NCI-H2029 (cell line): ENCODE results near the gene COX15.
"Not testable (repeated sequence)": the region's sequence is repeated elsewhere in the genome, so short reads cannot be mapped to it uniquely, and the experiment has no call there.

Experiments
- DNase-seq: peaks from one replicate; lab custom pipeline; 2025; lab: John Stamatoyannopoulos, UW

The COX15 gene

DNA sequence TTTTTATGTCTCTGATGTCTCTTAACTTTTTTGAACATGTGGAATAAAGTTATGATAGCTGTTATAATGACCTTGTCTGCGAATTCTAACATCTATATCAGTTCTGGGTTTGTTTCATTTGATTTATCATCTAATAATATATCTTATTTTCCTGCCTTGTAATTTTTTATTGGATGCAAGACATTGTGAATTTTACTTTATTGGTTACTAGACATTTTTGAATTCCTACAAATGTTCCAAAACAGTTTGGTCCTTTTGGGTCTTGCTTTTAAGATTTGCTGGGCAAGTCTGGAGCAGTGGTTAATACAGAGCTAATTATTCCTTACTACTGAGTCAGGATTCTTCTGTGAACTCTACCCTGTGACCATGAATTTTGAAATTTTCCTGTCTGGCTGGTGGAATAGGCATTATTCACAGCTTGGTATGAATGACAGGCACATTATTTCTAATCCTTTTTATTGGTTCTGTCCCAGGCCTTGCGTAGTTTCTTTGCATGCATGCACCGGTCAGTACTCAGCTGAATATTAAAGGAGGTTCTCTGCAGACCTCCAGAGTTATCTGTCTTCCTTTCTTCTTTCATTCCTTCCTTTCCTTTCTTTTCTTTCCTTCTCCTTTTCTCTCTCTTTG, 9.1 kb upstream of the COX15 start:
- DNase-seq = no peak

DNA sequence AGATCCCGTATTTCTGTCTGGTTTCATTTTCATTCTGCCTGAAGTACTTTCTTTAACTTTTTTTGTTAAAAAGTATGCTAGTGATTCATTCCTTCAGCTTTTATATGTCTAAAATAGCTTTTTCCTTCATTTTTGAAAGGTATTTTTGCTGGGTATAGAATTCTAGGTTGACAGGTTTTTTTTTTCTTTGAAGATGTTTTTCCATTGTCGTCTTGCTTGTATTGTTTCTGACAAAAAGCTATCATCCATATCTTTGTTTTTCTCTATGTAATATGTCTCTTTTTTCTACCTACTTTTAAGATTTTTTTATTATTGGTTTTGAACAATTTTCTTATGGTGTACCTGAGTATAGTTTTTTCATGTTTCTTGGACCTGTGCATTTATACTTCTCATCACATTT, 8.3 kb upstream of the COX15 start:
- no peak for DNase-seq

DNA sequence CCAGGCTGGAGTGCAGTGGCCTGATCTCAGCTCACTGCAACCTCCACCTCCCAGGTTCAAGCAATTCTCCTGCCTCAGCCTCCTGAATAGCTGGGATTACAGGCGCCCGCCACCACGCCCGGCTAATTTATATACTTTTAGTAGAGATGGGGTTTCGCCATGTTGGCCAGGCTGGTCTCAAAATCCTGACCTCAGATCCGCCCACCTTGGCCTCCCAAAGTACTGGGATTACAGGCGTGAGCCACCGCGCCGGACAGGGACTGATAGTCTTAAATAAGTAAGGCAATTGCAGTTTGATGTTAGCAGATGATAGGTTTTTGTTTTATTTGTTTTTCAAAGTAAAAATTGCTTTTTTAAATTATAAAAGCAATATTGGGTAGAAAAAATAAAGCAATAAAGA, 2.2 kb upstream of the COX15 start:
- DNase-seq = not testable (repeated sequence)

DNA sequence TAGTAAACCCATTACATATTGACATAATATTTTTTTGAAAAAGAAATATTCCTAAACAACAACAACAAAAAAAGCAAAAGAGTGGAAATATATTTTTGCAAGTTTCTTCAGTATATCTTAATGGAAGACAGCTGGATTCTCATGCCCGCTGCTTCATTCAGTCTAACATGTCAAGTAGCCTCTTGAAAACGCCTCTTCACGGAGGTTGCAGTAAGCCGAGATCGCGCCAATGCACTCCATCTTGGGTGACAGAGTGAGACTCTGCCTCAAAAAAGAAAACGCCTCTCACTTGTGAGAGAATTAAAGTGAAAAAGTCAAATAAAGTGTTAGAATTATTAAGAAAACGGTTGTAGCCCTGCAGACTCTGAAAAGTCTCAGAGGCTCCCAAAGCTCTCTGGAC, 1.4 kb upstream of the COX15 start:
- peak; percentile 40 for DNase-seq

DNA sequence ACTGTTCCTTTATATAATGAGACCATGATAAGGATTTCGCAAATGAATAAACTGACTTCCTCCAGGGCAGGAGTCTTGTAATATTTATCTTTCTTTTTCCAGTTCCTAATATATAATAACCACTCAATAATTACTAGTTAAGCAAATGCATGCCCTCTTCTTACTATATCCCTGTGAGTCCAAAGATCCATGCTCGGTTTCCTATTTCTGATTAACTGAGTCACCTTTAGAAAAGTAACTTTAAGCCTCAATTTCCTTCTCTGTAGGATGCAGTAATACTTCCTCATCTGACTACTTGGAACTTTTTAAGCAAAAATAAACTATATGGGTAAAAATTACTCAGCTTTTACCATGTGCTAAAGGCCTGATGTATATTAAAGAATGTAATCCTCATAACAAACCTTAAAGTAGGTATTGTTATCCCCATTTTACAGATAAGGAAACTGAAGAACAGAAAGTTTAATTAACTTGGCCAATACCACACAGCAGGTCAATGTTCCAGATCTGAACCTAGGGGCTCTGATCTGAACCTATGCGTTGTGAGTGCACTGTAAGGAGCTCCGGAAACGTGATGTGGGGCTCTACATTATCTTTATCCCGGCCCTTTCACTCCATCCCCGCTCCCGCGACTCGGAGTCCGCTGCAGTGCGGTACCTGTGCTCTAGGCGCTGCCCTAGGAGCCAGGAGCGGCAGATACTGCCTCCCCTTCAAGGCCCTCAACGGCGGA, 458 bp downstream of the COX15 start:
- no peak for DNase-seq

DNA sequence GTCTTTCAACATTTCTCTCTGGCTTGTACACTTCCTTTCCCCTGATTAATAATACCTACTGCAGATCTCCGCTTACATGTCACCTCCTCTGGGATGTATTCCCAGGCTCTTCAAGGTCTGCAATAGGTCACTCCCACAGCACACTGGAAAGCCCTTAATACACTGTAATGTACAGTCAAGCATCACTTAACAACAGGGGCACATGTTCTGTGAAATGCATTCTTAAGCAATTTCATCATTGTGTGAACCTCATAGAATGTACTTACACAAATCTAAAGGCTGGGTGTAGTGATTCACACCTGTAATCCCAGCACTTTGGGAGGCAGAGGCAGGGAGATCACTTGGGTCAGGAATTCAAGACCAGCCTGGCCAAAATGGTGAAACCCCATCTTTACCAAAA, 1.9 kb downstream of the COX15 start:
- DNase-seq = no peak

DNA sequence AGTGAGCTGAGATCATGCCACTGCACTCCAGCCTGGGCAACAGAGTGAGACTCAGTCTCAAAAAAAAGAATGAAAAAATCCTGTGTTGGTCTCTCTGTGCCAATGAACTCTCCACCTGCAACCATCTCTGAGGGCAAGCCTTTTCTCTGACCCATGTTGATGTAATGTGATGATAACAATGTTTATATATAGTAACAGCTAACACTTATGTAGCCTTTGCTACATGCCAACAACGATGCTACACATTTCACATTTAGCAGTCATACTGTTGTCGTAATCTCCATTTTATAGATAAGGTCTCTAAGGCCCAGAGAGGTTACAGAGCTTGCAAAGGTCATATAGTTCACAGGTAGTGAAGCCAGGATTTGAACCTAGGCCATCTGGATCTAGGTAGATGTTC, 11.5 kb downstream of the COX15 start:
- no peak for DNase-seq

DNA sequence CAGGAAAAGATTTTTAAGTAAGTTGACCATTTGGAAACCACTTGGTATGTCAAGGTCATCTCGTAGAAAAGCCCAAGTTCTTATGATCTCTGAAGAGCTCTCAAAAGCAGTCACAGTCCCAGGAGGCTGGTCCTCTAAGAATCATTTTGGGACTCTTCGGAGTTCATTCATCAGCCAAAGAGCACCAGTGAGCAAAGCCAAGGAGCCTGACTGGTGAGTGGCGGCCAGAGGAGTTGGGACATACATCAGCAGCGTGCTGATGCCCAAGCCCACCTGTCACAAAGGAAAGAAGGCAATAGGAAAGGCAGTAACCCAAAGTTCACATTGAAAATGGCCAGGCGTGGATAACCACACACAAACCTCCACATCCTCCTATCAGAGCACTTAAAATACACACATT, 17.5 kb downstream of the COX15 start:
- DNase-seq = no peak

DNA sequence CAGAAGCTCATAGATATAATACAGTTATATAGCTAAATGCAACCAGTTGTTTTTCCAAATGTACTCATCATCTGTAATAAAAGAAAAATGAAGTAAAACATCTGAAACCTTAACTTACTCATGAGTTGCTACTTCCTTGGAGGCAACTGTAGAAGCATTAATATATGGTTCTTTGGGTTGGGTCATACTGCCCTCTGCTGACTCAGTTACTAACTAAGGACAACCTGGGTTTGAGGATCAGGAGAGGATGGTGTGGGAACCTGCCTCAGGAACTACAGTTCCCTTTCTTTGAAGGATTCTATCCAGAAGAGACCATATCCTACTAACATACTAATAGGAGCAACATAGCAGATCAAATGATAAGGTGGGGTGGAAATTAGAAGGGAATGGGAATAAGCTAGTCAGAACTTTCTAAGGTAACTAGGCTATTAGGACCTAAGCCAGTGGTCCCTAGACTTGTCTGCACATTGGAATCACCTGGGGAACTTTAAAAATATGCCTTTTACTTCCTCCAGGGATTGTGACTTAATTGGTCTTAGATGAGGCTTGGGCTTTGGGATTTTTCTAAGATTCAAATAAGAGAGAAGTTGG, 20.7 kb downstream of the COX15 start:
- DNase-seq = no peak

DNA sequence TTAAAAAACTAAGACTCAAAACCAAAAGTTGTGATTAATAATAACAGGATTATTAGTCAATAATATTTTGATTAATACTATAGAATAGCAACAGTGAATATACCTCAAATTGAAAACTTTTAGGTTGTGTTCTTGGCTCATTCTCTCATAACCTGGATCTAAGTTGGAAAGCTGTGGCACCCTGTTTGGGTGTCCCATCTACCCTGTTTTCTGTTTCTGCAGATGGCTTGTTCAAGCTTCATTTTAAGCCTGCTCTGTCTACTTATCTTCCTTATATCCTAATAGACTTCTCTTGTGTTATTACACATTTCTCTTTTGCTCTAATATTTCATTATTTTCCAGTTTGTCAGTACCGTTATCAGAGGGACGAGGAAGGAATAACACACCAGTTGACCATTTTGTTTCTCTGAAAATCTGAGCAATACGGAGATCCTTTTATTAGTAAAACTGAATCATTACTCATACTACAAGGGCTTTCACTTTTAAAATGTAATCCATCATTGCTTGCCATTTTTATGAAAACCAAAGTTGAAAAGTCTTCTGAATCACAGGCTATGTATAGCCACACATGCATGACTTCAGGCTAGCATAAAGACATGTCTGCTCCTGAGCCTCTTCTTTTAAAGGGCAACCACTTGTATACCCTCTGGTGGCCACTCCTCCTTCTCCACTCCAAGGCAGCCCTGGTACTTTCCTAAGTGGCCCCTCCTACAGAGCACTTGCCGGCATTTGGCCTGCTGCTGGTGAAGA, 22.3 kb downstream of the COX15 start:
- no peak for DNase-seq

DNA sequence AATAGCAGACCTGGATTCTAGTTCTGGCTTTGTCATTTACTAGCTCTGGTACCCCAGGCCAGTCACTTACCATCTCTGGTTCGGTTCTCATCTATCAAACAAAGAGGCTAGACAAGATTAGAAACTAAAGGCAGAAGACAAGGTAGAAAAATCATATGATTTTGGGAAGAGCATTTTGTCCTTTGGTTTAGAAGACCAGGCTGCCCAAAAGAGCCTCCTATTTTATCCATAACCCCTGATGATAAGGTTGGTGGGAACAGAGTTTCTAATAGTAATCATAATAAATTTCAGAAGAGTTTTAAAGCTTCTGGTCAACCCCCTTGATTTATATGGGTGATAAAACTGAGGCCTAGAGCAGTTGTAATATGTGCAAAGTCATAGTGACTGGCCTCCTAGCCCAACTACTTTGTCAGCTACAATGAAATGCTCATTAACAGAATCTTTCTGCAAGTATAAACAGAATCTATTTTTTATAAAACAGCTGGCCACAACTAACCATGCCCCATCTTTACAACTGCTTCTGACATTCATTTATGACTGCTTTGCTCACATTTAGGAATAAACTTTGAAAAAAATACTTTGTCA, 23.4 kb downstream of the COX15 start:
- no peak for DNase-seq

DNA sequence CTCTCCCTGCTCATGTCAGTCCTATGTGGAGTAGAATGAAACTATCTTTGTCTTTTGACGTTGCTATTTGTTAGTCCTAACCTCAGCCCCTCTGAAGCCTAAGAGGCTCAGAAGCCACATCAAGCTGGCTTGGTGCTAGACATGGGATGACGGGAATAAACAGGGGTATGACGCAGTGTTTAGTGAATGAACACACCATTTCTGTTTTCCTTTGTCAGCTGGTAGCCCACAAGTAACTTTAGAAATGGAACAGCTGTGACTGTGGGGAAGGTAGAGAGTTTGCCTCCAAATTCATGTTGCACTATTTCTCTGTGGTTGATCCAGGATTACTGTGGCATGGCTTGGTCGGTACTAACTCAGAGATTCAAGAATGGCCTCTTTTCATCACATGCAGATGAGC, 31.3 kb downstream of the COX15 start:
- no peak for DNase-seq

DNA sequence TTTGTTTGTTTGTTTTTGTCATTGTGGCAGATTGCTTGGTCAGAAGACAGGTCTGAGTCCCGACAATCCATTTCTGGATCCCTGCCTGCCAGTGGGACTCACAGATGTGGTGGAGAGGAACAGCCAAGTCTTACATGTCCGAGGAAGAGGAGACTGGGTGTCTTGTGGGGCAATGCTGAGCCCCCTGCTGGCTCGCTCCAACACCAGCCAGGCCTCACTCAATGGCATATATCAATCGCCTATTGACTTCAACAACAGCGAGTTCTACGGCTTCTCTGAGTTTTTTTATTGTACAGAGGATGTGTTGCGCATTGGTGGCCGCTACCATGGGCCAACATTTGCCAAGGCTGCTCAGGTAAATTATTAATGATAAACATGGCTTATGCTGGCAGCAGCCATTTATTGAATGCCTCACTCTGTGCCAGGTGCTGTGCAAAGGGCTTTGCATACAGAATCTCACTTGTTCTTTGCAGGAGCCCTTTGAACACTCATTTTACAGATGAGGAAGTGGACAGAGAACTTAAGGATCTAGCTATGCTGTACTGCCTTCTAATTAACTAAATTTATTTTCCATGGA, 33.3 kb downstream of the COX15 start:
- DNase-seq = no peak

DNA sequence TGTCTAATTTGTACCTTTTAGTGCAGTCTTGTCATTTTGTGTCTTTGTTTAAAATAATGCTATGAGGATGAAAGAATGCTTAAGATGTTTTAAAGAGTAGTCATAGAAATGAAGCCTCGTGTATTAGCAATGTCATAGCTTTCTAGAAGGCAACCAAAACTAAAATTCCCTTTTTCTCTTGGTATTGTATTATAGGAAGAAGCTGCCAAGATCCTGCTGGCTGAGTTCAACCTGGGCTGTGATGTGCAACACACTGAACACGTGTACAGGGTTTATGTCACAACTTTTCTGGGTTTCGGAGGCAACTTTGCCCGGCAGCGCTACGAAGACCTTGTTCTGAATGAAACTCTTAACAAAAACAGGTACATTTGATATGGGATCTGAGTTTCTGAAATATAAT, 36.2 kb downstream of the COX15 start:
- no peak for DNase-seq

DNA sequence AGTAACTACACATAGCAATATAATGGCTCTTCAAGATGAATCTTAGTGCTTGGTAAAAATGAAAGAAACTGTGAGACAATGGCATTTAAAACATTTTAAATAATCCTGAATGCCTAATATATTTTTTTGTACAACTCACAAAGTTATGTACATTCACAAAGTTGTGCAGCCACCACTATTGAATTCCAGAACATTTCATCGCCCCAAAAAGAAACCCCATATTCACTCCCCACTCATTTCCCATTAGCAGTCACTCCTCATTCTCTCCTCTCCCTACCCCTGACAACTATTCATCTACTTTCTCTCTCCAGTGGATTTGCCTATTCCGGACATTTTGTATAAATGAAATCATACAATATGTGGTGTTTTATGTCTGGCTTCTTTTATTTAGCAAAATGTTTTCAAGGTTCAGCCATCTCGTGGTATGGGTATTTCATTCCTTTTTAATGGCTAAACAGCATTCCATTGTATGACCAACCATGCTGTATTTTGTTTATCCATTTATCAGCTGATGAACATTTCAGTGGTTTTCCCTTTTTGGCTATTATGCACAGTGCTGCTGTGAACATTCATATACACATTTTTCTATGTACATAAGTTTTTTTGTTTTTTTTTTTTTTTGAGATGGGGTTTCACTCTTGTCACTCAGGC, 37.9 kb downstream of the COX15 start:
- DNase-seq = no peak

DNA sequence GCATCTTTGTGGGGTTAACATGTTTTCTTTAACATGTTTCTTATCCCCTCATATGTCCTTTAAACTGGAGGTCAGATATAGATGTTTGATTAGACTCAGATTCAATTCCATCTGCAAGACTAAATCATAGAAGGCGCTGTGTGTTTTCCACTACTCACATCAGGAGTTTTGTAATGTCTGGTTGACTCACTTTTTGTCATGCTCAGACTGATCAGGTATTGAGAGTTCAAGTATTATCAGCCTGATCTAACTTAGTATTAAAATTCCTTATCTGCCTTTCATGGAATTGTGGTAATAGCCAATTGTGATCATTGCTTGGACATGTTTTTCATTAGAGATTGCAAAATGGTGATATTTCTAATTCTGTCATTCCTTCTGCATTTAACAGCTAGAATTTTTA, 42.5 kb downstream of the COX15 start:
- no peak for DNase-seq

DNA sequence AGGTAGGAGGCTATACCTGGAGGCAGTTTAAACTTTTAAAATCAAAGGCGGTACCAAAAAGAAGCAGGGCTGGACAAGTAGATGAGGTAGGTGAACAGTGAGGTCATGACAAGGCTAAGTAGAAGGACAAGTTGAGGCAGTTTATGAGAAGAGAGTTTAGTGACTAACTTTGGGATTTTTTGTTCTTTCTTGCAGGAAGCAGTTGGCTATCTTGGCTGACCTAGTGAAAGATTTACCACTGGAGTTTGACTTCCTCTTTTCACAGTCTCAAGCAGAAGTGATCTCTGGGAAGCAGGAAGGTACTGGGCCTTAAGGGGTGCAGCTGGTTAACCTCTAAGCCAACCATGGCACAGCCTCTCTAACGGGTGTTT, 46.3 kb downstream of the COX15 start:
- DNase-seq = no peak

DNA sequence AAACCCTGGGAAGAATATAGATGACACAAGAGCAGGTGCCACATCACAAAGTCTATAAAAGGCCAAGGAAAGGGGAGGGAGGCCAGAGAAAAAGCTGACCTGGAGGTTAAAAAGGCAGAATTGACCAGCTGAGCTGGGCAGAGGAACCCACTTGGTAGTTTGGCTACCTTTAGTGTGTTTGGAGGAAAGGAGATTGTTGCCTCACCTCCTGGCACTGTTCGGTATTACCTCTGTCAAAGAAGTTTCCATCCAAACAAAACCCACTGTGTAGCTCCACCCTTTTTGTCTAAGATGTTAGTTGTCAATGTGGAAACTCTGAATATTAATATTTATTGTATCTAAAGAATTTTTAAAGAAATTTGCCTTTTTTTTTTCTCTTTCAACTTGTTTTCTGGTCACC, 49.2 kb downstream of the COX15 start:
- no peak for DNase-seq
